HG03135 (cell line): ENCODE measurements around the gene CHST6.
"Not testable (repeated sequence)": the region's sequence is repeated elsewhere in the genome, so short reads cannot be mapped to it uniquely, and the experiment has no call there.

Experiments
- ATAC-seq: cut with Tn5 transposase; IDR thresholded peaks from one replicate; pipeline ENCODE4 v1.9.1; 2021; ENCODE audit warnings: mild to moderate bottlenecking, moderate library complexity; ENCODE audit not compliant: unreplicated experiment

CHST6 gene

GRCh38 chr16:75452464-75453190, 42.6 kb downstream of the CHST6 start:
- ATAC-seq: no peak

DNA sequence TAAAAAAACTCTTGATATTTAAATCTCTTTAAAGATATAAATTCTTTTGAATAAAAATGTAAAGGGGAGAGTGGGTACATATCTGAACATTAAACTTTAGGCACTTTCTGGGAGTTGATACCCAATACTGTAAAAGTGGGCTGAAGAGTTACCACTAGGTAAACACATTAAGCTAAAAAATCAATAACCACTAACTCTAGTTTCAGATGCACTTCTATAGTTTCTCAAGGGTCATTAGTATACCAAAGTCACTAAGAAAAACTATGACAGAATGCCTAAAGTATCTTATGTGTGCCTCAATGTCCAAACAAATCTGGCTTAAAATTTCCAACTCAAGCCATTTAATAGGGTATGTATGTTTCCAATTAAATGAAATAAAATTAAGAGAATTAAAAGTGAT, 48.8 kb downstream of the CHST6 start:
- no peak for ATAC-seq

DNA sequence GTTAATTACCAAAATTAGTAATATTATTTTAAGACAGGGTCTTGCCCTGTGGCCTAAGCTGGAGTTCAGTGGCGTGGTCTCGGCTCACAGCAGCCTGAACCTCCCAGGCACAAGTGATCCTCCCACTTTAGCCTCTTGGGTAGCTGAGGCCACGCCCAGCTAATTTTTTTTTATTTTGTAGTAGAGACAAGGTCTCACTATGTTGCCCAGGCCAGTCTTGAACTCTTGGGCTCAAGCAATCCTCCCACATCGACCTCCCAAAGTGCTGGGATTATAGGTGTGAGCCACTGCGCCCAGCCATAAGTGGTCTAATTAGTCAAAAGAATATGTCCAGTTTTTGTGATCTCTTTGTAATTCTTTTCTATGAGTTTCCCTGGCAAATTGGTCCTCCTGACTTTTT, 49.9 kb downstream of the CHST6 start:
- no peak for ATAC-seq

DNA sequence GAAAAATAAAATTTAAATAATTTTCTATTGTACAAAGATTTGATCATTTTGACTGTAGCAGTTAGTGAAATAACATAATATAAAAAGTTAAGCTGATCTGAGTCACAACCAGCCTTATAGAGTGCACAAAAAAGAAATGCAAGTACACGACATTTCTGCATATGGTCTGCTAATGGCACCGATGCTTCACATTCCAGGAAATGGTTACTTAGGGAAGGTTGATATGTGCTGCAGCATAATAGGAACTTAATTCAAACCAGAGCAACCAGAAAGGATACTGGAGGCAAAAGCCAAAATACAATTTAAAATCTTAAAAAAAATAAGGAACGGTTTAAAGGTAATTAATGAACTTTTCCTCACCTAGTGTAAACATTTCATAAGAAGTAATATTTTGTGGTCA, 51.9 kb downstream of the CHST6 start:
- no peak for ATAC-seq

- peak; percentile 55 for ATAC-seq
These were observed 61.4 kb downstream of the CHST6 start for GRCh38 chr16:75433732-75434413.

GRCh38 chr16:75432828-75433731, 62.2 kb downstream of the CHST6 start, which contains the start of gene CFDP1:
Gene CFDP1 (minus strand): TSS chr16:75433503. CDS start chr16:75433352, 151 bp downstream.
- peak; percentile 91 for ATAC-seq

GRCh38 chr16:75429621-75430403, 65.4 kb downstream of the CHST6 start:
- ATAC-seq: no peak

GRCh38 chr16:75426524-75426923, 68.7 kb downstream of the CHST6 start:
- not testable (repeated sequence) for ATAC-seq

DNA sequence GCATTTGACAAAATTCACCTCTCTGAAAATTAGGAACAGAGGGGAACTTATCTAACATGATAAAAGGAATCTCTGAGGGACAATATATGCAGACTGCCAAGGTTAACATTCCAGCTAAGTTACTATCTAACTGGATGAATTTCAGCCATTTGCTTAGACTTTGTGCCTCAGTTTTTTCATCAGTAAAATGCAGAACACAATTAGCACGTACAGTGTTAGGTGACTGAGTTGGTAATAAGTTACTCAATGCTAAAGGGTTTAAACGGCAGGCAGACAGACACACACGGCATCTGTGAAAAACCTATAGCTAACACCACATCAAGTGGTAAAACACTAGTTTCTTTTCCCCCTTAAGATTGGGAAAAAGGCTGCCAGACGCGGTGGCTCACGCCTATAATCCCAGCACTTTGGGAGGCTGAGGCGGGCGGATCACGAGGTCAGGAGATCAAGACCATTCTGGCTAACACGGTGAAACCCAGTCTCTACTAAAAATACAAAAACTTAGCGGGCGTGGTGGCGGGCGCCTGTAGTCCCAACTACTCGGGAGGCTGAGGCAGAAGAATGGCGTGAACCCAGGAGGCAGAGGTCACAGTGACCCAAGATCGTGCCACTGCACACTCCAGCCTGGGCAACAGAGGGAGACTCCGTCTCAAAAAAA, 71.0 kb downstream of the CHST6 start:
- ATAC-seq: not testable (repeated sequence)

DNA sequence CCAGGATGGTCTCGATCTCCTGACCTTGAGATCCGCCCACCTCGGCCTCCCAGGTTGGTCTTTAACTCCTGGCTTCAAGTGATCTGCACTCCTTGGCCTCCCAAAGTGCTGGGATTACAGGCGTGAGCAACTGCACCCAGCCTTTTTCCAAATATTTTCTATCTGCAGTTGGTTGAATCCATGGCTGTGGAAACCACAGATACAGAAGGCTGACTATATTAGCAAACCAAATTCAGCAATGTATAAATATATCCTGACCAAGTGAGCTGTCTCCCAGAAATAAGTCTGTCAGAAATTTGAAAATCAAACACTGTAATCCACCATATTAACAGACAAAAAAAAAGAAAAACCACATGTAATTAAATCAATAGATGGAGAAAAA, 71.5 kb downstream of the CHST6 start:
- ATAC-seq: no peak
